Measurements from ENCODE around the gene SHC4. TPM values are rescaled to one million over a fixed set of nuclear protein-coding genes. Genes with fewer than 3 reads are reported as not detected.

Gene SHC4
- total RNA-seq, 1 experiment from 2014 or later: 0.44 TPM

DNA sequence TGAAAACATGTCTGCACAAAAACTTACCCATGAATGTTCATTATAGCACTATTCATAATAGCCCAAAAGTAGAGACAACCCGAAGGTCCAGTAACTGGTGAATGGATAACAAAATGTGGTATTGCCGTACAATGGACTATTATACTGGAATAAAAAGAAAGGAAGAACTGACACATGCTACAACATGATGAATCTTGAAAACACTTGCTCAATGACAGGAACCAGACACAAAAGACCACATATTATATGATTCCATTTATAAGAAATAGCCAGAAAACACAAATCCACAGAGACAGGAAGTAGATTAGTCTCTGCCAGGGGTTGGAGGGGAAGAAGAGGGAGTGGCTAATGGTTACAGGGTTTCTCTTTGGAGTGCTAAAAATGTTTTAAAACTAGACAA lies 18.3 kb downstream of the SHC4 start:
- CTCF ChIA-PET: no interaction called here
- no peaks in the 10 kb centered on the region for H3K9me3 ChIP-seq (ENCODE audit: insufficient read depth, low read depth)
- no peak overlapping the region for H2AFZ ChIP-seq
- H3K27ac ChIP-seq: no peak overlapping the region; the same call in 1 of the 2 replicates
- no peak for TF ChIP-seq EZH2 (IDR thresholded peaks at IDR 0.05; ENCODE audit: low read depth)
- TF ChIP-seq CTCF (conservative IDR thresholded peaks at IDR 0.05): no peak
- H3K79me2 ChIP-seq (ENCODE audit: low read depth): no peaks in the 10 kb centered on the region
- no peak overlapping the region for H3K4me3 ChIP-seq
- POLR2A ChIA-PET (ENCODE audit: unreplicated experiment): no interaction called here
- no peak overlapping the region for H3K4me2 ChIP-seq
- intact Hi-C loops (cut with micrococcal nuclease; ENCODE audit: unreplicated experiment): no loop called here
- no peaks in the 10 kb centered on the region for H3K27me3 ChIP-seq (ENCODE audit: insufficient read depth, low read depth)
- H3K4me1 ChIP-seq (replicated peaks; ENCODE audit: insufficient read depth): peaks cover 13% of the 10 kb centered on the region
- no TSS peak for BruUV-seq (replicated peaks)
- DNase-seq: no peak
- no peaks in the 10 kb centered on the region for H3K9me2 ChIP-seq (ENCODE audit: insufficient read depth)
- no peaks in the 10 kb centered on the region for H3K36me3 ChIP-seq (ENCODE audit: low read depth)
- H4K20me1 ChIP-seq (ENCODE audit: insufficient read depth): no peaks in the 10 kb centered on the region
- peaks cover 6% of the 10 kb centered on the region; the same call in 1 of the 2 replicates for H3F3A ChIP-seq (ENCODE audit: insufficient read depth, low read depth)

- ChIA-PET POLR2A (ENCODE audit: unreplicated experiment) (interaction anchor here (0.7 kb wide), 1 partner anchor 1946 kb away, joined by 3 read pairs; no protein-coding TSS in a partner anchor), CTCF (no interaction called here)
- H2AFZ ChIP-seq: no peak overlapping the region
- intact Hi-C loops (cut with micrococcal nuclease; ENCODE audit: unreplicated experiment): no loop called here
- DNase-seq: no peak
- H3K79me2 ChIP-seq (ENCODE audit: low read depth): no peaks in the 10 kb centered on the region
- H4K20me1 ChIP-seq (ENCODE audit: insufficient read depth): no peaks in the 10 kb centered on the region
- H3K27ac ChIP-seq: no peak overlapping the region
- H3K9me3 ChIP-seq (ENCODE audit: insufficient read depth, low read depth): no peaks in the 10 kb centered on the region
- TF ChIP-seq EZH2 (IDR thresholded peaks at IDR 0.05; ENCODE audit: low read depth): no peak
- no peak for TF ChIP-seq CTCF (conservative IDR thresholded peaks at IDR 0.05)
- no peaks in the 10 kb centered on the region for H3K9me2 ChIP-seq (ENCODE audit: insufficient read depth)
- no peaks in the 10 kb centered on the region for H3K27me3 ChIP-seq (ENCODE audit: insufficient read depth, low read depth)
- H3K4me3 ChIP-seq: no peak overlapping the region
- H3K36me3 ChIP-seq (ENCODE audit: low read depth): no peaks in the 10 kb centered on the region
- peaks cover 13% of the 10 kb centered on the region for H3K4me1 ChIP-seq (replicated peaks; ENCODE audit: insufficient read depth)
- no peak overlapping the region for H3K4me2 ChIP-seq
- peaks cover 6% of the 10 kb centered on the region; the same call in 1 of the 2 replicates for H3F3A ChIP-seq (ENCODE audit: insufficient read depth, low read depth)
- no TSS peak for BruUV-seq (replicated peaks)
Observed at GRCh38 chr15:48941904-48942303, 21.8 kb downstream of the SHC4 start.

GRCh38 chr15:48940508-48940907 lies 23.2 kb downstream of the SHC4 start:
- H4K20me1 ChIP-seq (ENCODE audit: insufficient read depth): no peaks in the 10 kb centered on the region
- H3K36me3 ChIP-seq (ENCODE audit: low read depth): no peaks in the 10 kb centered on the region
- intact Hi-C loops (cut with micrococcal nuclease; ENCODE audit: unreplicated experiment): no loop called here
- no peak overlapping the region for H3K4me2 ChIP-seq
- TF ChIP-seq CTCF (conservative IDR thresholded peaks at IDR 0.05) (no peak), EZH2 (IDR thresholded peaks at IDR 0.05; ENCODE audit: low read depth) (no peak)
- H3K27me3 ChIP-seq (ENCODE audit: insufficient read depth, low read depth): no peaks in the 10 kb centered on the region
- H3K9me3 ChIP-seq (ENCODE audit: insufficient read depth, low read depth): no peaks in the 10 kb centered on the region
- H3K9me2 ChIP-seq (ENCODE audit: insufficient read depth): no peaks in the 10 kb centered on the region
- ChIA-PET POLR2A (ENCODE audit: unreplicated experiment) (no interaction called here), CTCF (no interaction called here)
- no TSS peak for BruUV-seq (replicated peaks)
- no peaks in the 10 kb centered on the region for H3F3A ChIP-seq (ENCODE audit: insufficient read depth, low read depth)
- H2AFZ ChIP-seq: no peak overlapping the region
- no peaks in the 10 kb centered on the region for H3K79me2 ChIP-seq (ENCODE audit: low read depth)
- peaks cover under 1% of the 10 kb centered on the region; the same call in 1 of the 2 replicates for H3K4me1 ChIP-seq (replicated peaks; ENCODE audit: insufficient read depth)
- no peak for DNase-seq
- H3K27ac ChIP-seq: no peak overlapping the region
- no peak overlapping the region for H3K4me3 ChIP-seq

All from PC-9 (cell line).